ENCODE results near the gene TMEM151B.

DNA sequence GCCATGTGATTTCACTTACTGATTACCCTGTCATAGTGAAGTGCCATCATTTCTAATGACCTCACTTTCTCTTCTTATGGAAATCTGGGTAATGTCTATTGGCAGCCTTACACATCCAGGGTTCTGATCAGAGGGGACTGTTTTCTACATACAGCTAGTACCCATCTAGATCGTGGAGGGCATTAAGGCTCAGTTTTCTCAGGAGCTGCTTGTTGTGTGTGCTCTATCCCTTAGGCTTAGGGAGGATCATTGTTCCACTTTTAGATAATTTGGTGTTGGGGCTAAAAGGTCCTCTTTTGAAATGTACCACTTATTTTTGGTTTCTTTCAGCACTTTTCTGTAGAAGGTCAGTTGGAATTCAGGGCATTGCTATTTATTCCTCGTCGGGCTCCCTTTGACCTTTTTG, 19.5 kb upstream of the TMEM151B start:
- TF ChIP-seq MYC (IDR thresholded peaks at IDR 0.05; ENCODE audit: borderline replicate concordance, low read length), result no peak
- TF ChIP-seq, protein P1, sequence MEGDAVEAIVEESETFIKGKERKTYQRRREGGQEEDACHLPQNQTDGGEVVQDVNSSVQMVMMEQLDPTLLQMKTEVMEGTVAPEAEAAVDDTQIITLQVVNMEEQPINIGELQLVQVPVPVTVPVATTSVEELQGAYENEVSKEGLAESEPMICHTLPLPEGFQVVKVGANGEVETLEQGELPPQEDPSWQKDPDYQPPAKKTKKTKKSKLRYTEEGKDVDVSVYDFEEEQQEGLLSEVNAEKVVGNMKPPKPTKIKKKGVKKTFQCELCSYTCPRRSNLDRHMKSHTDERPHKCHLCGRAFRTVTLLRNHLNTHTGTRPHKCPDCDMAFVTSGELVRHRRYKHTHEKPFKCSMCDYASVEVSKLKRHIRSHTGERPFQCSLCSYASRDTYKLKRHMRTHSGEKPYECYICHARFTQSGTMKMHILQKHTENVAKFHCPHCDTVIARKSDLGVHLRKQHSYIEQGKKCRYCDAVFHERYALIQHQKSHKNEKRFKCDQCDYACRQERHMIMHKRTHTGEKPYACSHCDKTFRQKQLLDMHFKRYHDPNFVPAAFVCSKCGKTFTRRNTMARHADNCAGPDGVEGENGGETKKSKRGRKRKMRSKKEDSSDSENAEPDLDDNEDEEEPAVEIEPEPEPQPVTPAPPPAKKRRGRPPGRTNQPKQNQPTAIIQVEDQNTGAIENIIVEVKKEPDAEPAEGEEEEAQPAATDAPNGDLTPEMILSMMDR (IDR thresholded peaks at IDR 0.05), result no peak
- no peak for TF ChIP-seq RNF2 (IDR thresholded peaks at IDR 0.05; ENCODE audit: borderline replicate concordance, low read depth)
- no peak for TF ChIP-seq CHD2 (IDR thresholded peaks at IDR 0.05; ENCODE audit: low read length, partially characterized antibody)
- TF ChIP-seq ZC3H11A (IDR thresholded peaks at IDR 0.05), result no peak
- no peak for TF ChIP-seq MAZ (IDR thresholded peaks at IDR 0.05; ENCODE audit: borderline replicate concordance, low read depth, low read length)
